Medulla oblongata (tissue), 1 donor: ENCODE results near the gene HIBCH.
"Not testable (repeated sequence)": the region's sequence is repeated elsewhere in the genome, so short reads cannot be mapped to it uniquely, and the experiment has no call there.

Experiments used
- DNase-seq: peaks from one replicate; pipeline ENCODE4 v3.0.0-alpha.2; 2015; ENCODE audit errors: extremely low spot score

HIBCH gene

DNA sequence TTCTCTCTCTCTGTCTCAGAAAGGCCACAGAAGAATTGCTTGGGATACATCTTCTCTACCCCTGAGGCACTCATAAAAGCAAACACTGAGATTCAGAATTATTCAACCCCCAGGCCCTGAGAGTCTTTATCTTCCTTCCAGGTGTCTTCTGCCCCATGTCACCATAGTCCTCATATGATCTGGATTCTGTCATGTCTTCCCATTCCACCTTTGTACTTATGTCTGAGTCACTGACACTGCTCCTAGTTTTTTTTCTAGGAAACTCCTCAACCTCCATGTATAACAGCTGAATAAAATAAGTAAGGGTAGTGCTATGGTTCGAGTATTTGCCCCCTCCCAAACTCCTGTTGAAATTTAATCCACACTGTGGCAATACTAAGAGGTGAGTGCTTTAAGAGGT lies 11.6 kb downstream of the HIBCH start:
- DNase-seq: no peak

- DNase-seq: no peak
Observed at GRCh38 chr2:190304404-190304803, 15.2 kb downstream of the HIBCH start.

GRCh38 chr2:190303647-190304046 lies 16.0 kb downstream of the HIBCH start:
- DNase-seq: no peak

DNA sequence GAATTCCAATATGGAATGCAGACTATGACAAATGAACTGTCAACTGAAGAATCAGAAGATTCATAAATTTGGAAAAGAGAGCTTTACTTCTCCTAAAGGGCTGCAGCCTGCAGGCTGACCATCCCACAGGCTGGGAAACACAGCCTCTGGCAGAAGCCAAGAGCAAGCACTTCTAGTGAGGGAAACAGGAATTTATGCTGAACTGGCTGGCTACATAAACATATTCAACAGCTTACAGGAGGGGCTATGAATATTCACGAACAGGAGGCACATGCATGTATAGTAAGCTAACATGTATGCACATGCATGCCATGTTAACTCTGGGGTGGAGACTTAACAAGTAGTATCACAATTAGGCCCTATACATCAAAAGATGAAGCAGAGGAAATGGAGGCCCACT lies 17.6 kb downstream of the HIBCH start:
- no peak for DNase-seq

- no peak for DNase-seq
Observed at GRCh38 chr2:190301032-190301431, 18.6 kb downstream of the HIBCH start.

DNA sequence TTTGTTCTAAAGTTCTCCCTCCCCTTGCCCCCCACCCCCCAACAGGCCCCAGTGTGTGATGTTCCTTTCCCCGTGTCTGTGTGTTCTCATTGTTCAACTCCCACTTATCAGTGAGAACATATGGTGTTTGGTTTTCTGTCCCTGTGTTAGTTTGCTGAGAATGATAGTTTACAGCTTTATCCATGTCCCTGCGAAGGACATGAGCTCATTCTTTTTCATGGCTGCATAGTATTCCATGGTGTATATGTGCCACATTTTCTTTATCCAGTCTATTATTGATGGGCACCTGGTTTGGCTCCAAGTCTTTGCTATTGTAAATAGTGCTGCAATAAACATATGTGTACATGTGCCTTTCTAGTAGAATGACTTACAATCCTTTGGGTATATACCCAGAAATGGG lies 21.7 kb downstream of the HIBCH start:
- not testable (repeated sequence) for DNase-seq

GRCh38 chr2:190283783-190284182 lies 35.8 kb downstream of the HIBCH start:
- no peak for DNase-seq

- DNase-seq: no peak
Observed at GRCh38 chr2:190280565-190281350, 38.9 kb downstream of the HIBCH start.

DNA sequence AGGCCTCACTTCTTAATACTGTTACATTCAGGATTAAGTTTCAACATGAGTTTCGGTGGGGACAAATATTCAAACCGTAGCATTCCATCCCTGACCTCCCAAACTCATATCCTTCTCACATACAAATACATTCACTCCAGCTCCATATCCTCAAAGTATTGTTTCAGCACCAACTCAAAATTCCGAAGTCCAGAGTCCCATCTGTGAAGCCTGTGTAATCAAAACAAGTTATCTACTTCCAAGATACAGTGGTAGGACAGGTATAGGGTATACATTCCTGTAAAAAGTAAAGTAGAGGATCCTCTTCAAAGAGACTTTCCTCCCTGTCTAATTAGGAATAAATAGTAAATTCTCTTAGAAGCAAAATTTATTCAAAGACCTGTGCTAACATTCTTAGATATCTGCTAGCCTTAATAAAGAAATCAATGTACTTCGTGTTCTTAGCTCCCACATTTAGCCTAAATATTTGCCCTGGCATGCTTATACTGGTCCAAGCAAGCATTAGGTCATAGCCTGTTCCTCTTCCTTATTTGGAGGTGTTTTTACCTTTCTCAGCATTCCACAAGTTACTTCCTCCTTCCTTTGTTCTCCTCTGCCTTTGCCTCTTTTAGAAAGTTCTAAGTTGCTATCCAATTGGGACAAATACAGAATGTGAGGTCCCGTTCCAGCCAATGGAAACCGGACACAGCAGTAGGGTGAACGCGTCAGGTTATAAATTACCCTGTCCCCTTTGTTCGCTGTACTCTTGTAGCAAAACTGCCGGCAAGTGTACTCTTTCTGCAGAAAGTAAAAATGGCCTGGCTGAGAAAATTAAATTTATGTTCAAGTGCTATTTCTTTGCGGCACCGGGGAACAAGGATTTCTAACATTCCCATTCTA lies 40.1 kb downstream of the HIBCH start:
- DNase-seq: not testable (repeated sequence)

DNA sequence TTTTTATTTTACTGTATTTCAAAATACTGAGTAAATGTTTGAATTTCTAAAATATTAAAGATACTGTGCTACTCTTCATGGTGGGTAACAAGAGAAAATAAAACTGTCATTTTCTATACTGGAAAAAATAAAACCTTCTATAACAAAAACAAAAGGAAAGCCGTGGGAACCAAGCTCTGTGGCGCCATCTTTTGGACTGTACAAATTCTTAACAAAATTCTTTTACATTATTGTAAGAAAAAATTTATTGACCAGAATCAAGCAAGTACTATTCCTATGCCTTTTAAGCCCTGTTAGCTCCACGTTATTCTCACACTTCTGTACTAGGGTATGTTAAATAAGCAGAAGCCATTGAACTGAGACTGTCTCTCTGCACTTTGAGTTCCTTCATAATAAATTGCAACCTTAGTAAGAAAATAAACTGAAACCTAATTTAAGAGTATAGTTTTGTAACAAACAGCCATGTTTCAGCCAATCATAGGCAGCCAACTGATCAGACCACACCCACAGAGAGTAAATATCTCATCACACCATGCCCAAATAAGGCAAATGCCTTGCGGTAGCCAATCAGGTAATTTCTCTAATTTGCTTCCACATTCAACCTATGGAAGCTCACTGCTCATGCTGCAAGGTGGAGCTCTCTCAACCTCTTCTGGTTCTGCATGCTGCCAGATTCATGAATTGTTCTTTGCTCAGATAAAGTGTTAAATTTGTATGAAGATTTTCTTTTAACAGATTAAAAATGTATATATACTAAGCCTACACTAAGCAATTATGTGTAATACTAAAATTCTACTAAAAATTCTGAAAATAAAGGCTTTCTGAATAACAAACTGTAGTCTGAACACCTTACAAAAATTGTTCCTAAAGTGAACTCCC lies 42.2 kb downstream of the HIBCH start:
- DNase-seq: peak; percentile 31

DNA sequence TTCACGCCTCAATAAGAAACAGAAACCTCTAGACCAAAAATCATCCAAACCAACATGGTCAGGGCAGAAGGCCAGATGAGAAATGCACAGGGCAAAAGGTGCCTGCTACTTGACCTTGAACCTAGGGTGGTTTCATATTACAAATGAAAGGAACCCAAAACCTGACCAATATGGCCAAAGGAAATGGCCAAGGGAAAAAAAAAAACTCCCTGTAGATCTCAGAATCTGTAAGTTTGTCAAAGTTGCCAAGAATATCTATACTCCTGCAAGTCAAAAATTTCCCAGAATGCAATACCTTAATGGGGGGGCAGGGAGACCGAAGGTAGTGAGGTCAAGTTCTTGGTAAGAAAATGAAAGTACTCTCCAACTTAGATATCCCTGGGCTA lies 47.2 kb downstream of the HIBCH start:
- DNase-seq: no peak

GRCh38 chr2:190271783-190272456 lies 47.7 kb downstream of the HIBCH start:
- no peak for DNase-seq

GRCh38 chr2:190270298-190270697 lies 49.3 kb downstream of the HIBCH start:
- DNase-seq: no peak

DNA sequence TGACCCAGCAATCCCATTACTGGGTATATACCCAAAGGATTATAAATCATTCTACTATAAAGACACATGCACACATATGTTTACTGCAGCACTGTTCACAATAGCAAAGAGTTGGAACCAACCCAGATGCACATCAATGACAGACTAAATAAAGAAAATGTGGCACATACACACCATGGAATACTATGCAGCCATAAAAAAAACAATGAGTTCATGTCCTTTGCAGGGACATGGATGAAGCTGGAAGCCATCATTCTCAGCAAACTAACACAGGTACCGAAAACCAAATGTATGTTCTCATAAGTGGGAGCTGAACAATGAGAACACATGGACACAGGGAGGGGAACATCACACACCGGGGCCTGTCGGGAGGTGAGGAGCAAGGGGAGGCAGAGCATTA lies 49.9 kb downstream of the HIBCH start:
- not testable (repeated sequence) for DNase-seq

DNA sequence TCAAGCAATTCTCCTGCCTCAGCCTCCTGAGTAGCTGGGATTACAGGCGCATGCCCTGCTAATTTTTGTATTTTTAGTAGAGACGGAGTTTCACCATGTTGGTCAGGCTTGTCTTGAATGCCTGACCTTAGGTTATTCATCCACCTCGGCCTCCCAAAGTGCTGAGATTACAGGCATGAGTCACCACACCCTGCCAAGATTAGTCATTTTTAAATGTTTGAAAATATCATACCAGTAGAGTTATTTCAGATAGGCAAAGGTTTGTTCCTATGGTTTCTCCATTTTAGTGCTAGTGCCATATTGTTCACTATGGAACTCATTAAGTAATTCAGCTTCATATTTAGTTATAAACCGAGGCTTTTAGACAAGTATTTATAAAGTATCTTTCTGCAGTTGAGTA lies 52.3 kb downstream of the HIBCH start:
- no peak for DNase-seq

GRCh38 chr2:190266314-190266713 lies 53.3 kb downstream of the HIBCH start:
- DNase-seq: no peak

- DNase-seq: no peak
Observed at GRCh38 chr2:190261851-190262250, 57.8 kb downstream of the HIBCH start.

DNA sequence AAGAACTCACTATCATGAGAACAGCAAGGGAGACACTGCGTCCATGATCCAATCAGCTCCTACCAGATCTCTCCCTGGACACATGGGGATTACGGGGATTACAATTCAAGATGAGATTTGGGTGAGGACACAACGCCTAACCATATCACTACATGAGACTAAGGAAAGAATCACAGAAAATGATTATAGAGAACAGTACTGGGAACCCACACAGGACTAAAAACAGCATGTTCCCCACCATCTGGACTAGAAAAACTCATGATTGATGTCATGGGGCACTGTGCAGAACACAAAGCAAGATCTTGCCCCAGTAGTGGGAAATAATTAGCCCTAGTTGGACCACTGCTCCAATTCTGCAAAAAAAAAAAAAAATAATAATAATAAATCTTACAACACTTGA lies 63.5 kb downstream of the HIBCH start:
- DNase-seq: no peak

DNA sequence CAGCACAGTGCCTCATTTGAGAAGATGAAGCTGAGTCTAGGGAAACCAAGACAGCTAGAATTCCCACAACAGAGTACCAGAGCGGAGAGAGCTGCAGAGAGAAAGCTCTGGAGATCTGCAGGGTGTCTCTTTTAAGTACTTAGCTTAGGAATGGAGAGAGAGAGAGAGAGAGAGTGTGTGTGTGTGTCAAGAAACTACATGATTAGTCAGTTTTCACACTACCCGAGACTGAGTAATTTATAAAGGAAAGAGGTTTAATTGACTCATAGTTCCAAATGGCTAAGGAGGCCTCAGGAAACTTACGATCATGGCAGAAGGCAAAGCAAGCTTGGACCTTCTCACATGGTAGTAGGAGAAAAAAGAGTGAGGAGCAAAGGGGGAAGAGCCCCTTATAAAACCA lies 64.0 kb downstream of the HIBCH start:
- DNase-seq: no peak

DNA sequence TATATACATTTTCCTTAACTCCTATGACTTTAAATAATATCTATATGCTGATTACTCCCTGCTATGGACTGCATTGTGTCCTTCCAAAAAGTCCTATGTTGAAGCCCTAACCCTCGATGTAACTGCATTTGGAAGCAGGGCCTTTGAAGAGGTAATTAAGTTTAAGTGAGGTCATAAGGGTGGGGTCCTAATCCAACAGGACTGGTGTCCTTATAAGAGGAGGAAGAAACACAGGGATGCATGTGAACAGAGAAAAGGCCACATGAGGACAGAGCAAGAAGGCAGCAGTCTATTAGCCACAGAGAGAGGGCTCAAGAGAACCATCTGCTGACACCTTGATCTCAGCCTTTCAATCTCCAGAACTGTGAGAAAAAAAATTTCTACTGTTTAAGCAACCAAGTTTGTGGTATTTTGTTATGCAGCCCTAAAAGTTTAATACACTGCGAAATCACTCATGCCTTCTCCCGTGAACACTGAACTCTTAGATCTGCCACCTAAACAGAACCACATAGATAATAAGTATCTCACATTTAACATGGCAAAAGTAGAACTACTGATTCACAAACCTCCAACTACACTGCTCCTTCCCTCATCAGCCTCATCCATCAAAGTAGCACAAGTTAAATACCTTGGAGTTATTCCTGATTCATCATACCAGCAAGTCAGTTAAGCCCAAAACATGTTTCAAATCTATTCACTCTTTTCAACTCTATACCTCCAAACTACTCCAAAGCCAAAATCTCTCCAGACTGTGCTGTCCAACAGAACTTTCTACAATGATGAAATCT lies 65.4 kb downstream of the HIBCH start:
- no peak for DNase-seq

DNA sequence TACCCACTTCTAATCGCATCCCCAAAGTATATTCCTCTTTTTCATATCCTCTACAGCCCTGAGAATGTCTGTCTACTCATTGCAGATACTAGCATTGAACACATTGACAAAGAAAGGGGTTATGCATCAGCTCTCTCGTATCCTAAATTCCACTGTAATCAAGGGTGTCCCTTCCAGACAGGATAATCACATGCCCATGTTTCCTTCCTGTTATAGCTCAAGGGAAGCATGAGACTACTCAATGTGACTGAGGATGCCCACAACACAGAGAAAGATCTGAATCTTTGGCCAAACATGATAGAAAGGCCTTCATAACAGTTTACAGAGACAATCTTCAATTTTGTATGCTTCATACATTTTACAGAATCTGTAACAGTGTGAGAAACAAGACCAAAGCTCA lies 69.2 kb downstream of the HIBCH start:
- no peak for DNase-seq
